Tibial nerve (tissue), 4 donors: Measurements from ENCODE around the gene ZNF516.

Experiments used
- EP300 ChIP-seq, 2 donors: sonication (generic); formaldehyde crosslinking; IDR thresholded peaks; one replicate each; pipeline ENCODE4 v1.6.1; 2017; ENCODE audit warnings: antibody characterized with exemption in 2 of 2, mild to moderate bottlenecking in 1 of 2
- POLR2A ChIP-seq, 2 donors: fragments of 450-650 bp; IDR thresholded peaks; one replicate each; pipeline ENCODE4 v1.6.1; 2017; ENCODE audit warnings: antibody characterized with exemption in 2 of 2, mild to moderate bottlenecking in 2 of 2, moderate library complexity in 2 of 2
- TF ChIP-seq, protein P1 (sequence below), 5 experiments: fragments of 200-600 bp in 3 of 5; fragments of 450-650 bp in 2 of 5; sonication (generic) in 3 of 5; IDR thresholded peaks; one replicate each; pipeline ENCODE4 v1.5.1; 2016 to 2019; ENCODE audit warnings: antibody characterized with exemption in 5 of 5, mild to moderate bottlenecking in 3 of 5, moderate library complexity in 2 of 5

DNA sequence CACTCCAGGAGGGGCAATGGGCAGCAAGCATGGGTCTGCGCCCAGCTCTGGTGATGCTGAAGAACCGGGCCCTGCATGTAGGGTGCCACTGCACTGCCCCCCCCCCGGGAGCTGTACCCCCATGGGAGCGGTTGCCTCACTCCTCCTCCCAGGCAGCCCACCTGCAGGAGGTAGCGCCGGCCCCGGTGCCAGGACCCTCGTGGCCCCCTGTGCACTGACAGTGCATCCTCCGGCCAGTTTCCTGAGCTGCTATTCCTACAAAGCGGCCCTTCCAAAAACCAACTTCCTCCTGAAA is 109.4 kb downstream of the ZNF516 start:
- TF ChIP-seq EP300 (IDR thresholded peaks at IDR 0.05): no peak
- TF ChIP-seq, protein P1, sequence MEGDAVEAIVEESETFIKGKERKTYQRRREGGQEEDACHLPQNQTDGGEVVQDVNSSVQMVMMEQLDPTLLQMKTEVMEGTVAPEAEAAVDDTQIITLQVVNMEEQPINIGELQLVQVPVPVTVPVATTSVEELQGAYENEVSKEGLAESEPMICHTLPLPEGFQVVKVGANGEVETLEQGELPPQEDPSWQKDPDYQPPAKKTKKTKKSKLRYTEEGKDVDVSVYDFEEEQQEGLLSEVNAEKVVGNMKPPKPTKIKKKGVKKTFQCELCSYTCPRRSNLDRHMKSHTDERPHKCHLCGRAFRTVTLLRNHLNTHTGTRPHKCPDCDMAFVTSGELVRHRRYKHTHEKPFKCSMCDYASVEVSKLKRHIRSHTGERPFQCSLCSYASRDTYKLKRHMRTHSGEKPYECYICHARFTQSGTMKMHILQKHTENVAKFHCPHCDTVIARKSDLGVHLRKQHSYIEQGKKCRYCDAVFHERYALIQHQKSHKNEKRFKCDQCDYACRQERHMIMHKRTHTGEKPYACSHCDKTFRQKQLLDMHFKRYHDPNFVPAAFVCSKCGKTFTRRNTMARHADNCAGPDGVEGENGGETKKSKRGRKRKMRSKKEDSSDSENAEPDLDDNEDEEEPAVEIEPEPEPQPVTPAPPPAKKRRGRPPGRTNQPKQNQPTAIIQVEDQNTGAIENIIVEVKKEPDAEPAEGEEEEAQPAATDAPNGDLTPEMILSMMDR (IDR thresholded peaks at IDR 0.05): no peak
- TF ChIP-seq POLR2A (IDR thresholded peaks at IDR 0.05): no peak
